GM12878 (cell line): Measurements from ENCODE around the gene RGS11. TPM values are rescaled to one million over a fixed set of nuclear protein-coding genes. Genes with fewer than 3 reads are reported as not detected.

Experiments used
- ATAC-seq: fragments of 200-7000 bp; cut with Tn5 transposase; 3 replicates; pipeline ENCODE4 v1.9.1; 2020; ENCODE audit warnings: mild to moderate bottlenecking, moderate library complexity
- BruUV-seq: library from RNA; stranded (reverse); fragments of 400-500 nt; replicated peaks from 2 replicates; lab custom pipeline; 2021; lab: Mats Ljungman, UMichigan
- CTCF ChIA-PET: fragments of 300-600 bp; sonication (Branson Sonifier 250); formaldehyde crosslinking; extraction: SDS; loops from one replicate; lab custom pipeline; 2021; ENCODE audit warnings: inconsistent platforms; lab: Yijun Ruan, JAX
- POLR2A ChIA-PET: fragments of 350-600 bp; formaldehyde crosslinking; extraction: SDS; loops from one replicate; lab custom pipeline; 2021; ENCODE audit warnings: inconsistent platforms; lab: Charles Lee
- RAD21 ChIA-PET: fragments of 300-600 bp; sonication (Branson Sonifier 250); formaldehyde crosslinking; loops from one replicate; lab custom pipeline; 2023; ENCODE audit warnings: antibody characterized with exemption; ENCODE audit not compliant: unreplicated experiment; lab: Charles Lee
- SMC1A ChIA-PET: fragments of 300-600 bp; sonication (Branson Sonifier 250); formaldehyde crosslinking; loops from one replicate; lab custom pipeline; 2023; ENCODE audit not compliant: unreplicated experiment, uncharacterized antibody; lab: Charles Lee
- DNase-seq: peaks from one replicate; pipeline ENCODE4 v3.0.0-alpha.2; 2011; ENCODE audit warnings: low read depth, low spot score
- FAIRE-seq: peaks from 3 replicates; lab custom pipeline; 2011; peaks lifted over from hg19 to GRCh38; lab: Jason Lieb, UNC
- H2AFZ ChIP-seq: 2 replicates; pipeline ENCODE4 v1.6.0; 2011; ENCODE audit warnings: low read depth, low read length, control low read depth; ENCODE audit not compliant: control insufficient read depth
- H3K27ac ChIP-seq: 2 replicates; pipeline ENCODE4 v1.5.1; 2011; ENCODE audit warnings: control low read depth; ENCODE audit not compliant: control insufficient read depth, insufficient read depth
- H3K27me3 ChIP-seq, 2 experiments: replicated peaks in 1 of 2; 2 replicates each; pipeline versions ENCODE4 v1.6.0 to v1.6.1; 2011; ENCODE audit warnings: low read length in 1 of 2; ENCODE audit not compliant: control insufficient read depth in 2 of 2, insufficient read depth in 2 of 2
- H3K36me3 ChIP-seq, 2 experiments: 2 replicates each; pipeline ENCODE4 v1.5.1; 2011; ENCODE audit warnings: low read length in 1 of 2; ENCODE audit not compliant: control insufficient read depth in 2 of 2, insufficient read depth in 2 of 2
- H3K4me1 ChIP-seq: 2 replicates; pipeline ENCODE4 v1.6.1; 2011; ENCODE audit warnings: mild to moderate bottlenecking, low read length, moderate library complexity, mixed read lengths; ENCODE audit not compliant: control insufficient read depth, insufficient read depth
- H3K4me2 ChIP-seq: 2 replicates; pipeline ENCODE4 v1.6.0; 2011; ENCODE audit warnings: control low read depth; ENCODE audit not compliant: control insufficient read depth, insufficient read depth
- H3K4me3 ChIP-seq: fragments of 200-600 bp; sonication (generic); 2 replicates; pipeline ENCODE4 v1.5.1; 2016
- H3K79me2 ChIP-seq: 2 replicates; pipeline ENCODE4 v1.6.0; 2011; ENCODE audit warnings: low read length; ENCODE audit not compliant: control insufficient read depth, insufficient read depth
- H3K9ac ChIP-seq: 2 replicates; pipeline ENCODE4 v1.8.0; 2011; ENCODE audit warnings: low read length, control low read depth, mixed read lengths; ENCODE audit not compliant: control insufficient read depth, insufficient read depth
- H3K9me3 ChIP-seq: replicated peaks from 3 replicates; pipeline ENCODE4 v1.5.1; 2011; ENCODE audit warnings: mild to moderate bottlenecking, low read length; ENCODE audit not compliant: control insufficient read depth, insufficient read depth
- H4K20me1 ChIP-seq: 2 replicates; pipeline ENCODE4 v1.6.0; 2011; ENCODE audit not compliant: control insufficient read depth, insufficient read depth
- CHD1 ChIP-seq: IDR thresholded peaks from 2 replicates; pipeline ENCODE4 v1.6.1; 2012; ENCODE audit warnings: low read depth, low read length, improper control_type of control experiment
- HDAC6 ChIP-seq: fragments of 200-600 bp; sonication (generic); IDR thresholded peaks from one replicate; pipeline ENCODE4 v1.8.0; 2017; ENCODE audit warnings: antibody characterized with exemption; ENCODE audit not compliant: unreplicated experiment
- HSF1 ChIP-seq: fragments of 150-350 bp; IDR thresholded peaks from 2 replicates; pipeline ENCODE4 v1.6.1; 2014; ENCODE audit warnings: mild to moderate bottlenecking, low read depth, low read length
- MEF2A ChIP-seq: IDR thresholded peaks from 2 replicates; pipeline ENCODE4 v1.6.1; 2011; ENCODE audit warnings: low read depth, mild to moderate bottlenecking, low read length, moderate library complexity; ENCODE audit not compliant: insufficient read depth
- NFYB ChIP-seq: IDR thresholded peaks from 2 replicates; pipeline ENCODE4 v1.6.1; 2011; ENCODE audit warnings: low read depth, mild to moderate bottlenecking, low read length, improper control_type of control experiment, moderate library complexity; ENCODE audit not compliant: insufficient read depth
- NR2C1 ChIP-seq: fragments of 450-650 bp; IDR thresholded peaks from 2 replicates; pipeline ENCODE4 v1.6.1; 2017; ENCODE audit warnings: antibody characterized with exemption, mild to moderate bottlenecking, moderate library complexity
- NRF1 ChIP-seq: conservative IDR thresholded peaks from 2 replicates; pipeline ENCODE4 v1.6.1; 2011; ENCODE audit warnings: mild to moderate bottlenecking, low read depth, low read length, improper control_type of control experiment
- RCOR1 ChIP-seq: conservative IDR thresholded peaks from 2 replicates; pipeline ENCODE4 v1.6.1; 2012; ENCODE audit warnings: low read depth, low read length, improper control_type of control experiment
- SMARCA5 ChIP-seq: fragments of 450-650 bp; IDR thresholded peaks from 2 replicates; pipeline ENCODE4 v1.6.1; 2017; ENCODE audit warnings: mild to moderate bottlenecking
- TARDBP ChIP-seq: IDR thresholded peaks from 2 replicates; pipeline ENCODE4 v1.6.1; 2016; ENCODE audit warnings: borderline replicate concordance
- TCF3 ChIP-seq: IDR thresholded peaks from 2 replicates; pipeline ENCODE4 v1.6.1; 2012; ENCODE audit warnings: low read depth, mild to moderate bottlenecking, low read length, borderline replicate concordance; ENCODE audit not compliant: insufficient read depth
- WGBS: methylation state at CpG from one replicate; pipeline ENCODE4 v1.1.6; 2016; ENCODE audit warnings: low lambda C conversion rate; ENCODE audit not compliant: insufficient replicate concordance, insufficient coverage; ENCODE audit errors: missing lambda C conversion rate; 5-methylcytosine and 5-hydroxymethylcytosine counted together
- in situ Hi-C: fragments of 300-500 bp; cut with MboI; formaldehyde crosslinking; loops from 9 replicates; pipeline ENCODE4 v1.14.3; 2018; ENCODE audit warnings: mixed read lengths
- intact Hi-C: fragments of 100-400 bp; cut with micrococcal nuclease; formaldehyde crosslinking; loops from one replicate; pipeline ENCODE4 v1.14.2; 2022; ENCODE audit not compliant: unreplicated experiment
- polyA plus RNA-seq, 11 experiments: library from polyadenylated mRNA; depleted of rRNA in 4 of 11; unstranded in 6 of 11; stranded (reverse) in 5 of 11; fragments of >200 nt; fragmentation: Nextera tagmentation in 4 of 11; fragmentation: Illumina TruSeq in 1 of 11; extraction: Ambion mirVana in 4 of 11; extraction: Trizol in 1 of 11; gene quantifications; 1 replicate in 1 of 11; 2 replicates in 10 of 11; pipeline versions ENCODE4 v1.2.1 to v1.2.3, GENCODE V29; 2011 to 2016; ENCODE audit warnings: inconsistent platforms in 2 of 11, missing spikeins in 2 of 11, low read depth in 1 of 11
- total RNA-seq, 4 experiments: library from RNA; depleted of rRNA in 3 of 4; stranded (reverse); fragments of >200 nt in 3 of 4; fragmentation: Illumina TruSeq in 1 of 4; extraction: Trizol in 1 of 4; gene quantifications; 2 replicates each; pipeline versions ENCODE4 v1.2.1 to v1.2.3, GENCODE V29; 2013 to 2021
- TF ChIP-seq, protein P1 (sequence below): IDR thresholded peaks from 2 replicates; pipeline ENCODE4 v1.6.1; 2012; ENCODE audit warnings: low read length, inconsistent platforms

Gene RGS11
- total and polyA plus RNA-seq, 10 of the 15 experiments (the other 5 are each of a cell fraction or from before 2014, with no cell fraction given): 0.04 TPM; not detected in 9

- BruUV-seq: no TSS peak
- Histone ChIP-seq H3K4me3 (no peak overlapping the region), H3K79me2 (no peaks in the 10 kb centered on the region), H3K9me3 (no peaks in the 10 kb centered on the region), H3K9ac (no peak overlapping the region), H2AFZ (no peak overlapping the region), H3K36me3 (peaks cover 0 to 13% of the 10 kb centered on the region in 2 experiments; a peak in 2 of 4 replicates), H3K27ac (no peak overlapping the region), H4K20me1 (no peaks in the 10 kb centered on the region), H3K4me1 (no peaks in the 10 kb centered on the region), H3K27me3 (no peaks in the 10 kb centered on the region; a peak in 1 of 4 replicates), H3K4me2 (no peak overlapping the region)
- CTCF ChIA-PET: no interaction called here
- no peak for TF ChIP-seq NFYB
- TF ChIP-seq NRF1: no peak
- TF ChIP-seq HDAC6: no peak
- 87% methylated on average over 22 of the region's 22 CpGs for WGBS
- no peak for FAIRE-seq
- ATAC-seq: no peak
- DNase-seq: no peak
- POLR2A ChIA-PET: no interaction called here
- in situ Hi-C loops (no loop called here), intact Hi-C loops (no loop called here)
- RAD21 ChIA-PET: interaction anchor here (1.0 kb wide), 1 partner anchor 63 kb away, joined by 3 read pairs; no protein-coding TSS in a partner anchor
- SMC1A ChIA-PET: no interaction called here
These were observed 10.9 kb upstream of the RGS11 start for GRCh38 chr16:286491-287297.

GRCh38 chr16:285146-286055, 9.7 kb upstream of the RGS11 start:
- Histone ChIP-seq H3K79me2 (no peaks in the 10 kb centered on the region), H2AFZ (no peak overlapping the region), H3K9me3 (no peaks in the 10 kb centered on the region), H3K4me2 (no peak overlapping the region), H3K27ac (no peak overlapping the region), H3K4me3 (no peak overlapping the region), H4K20me1 (no peaks in the 10 kb centered on the region), H3K9ac (no peak overlapping the region), H3K27me3 (no peaks in the 10 kb centered on the region; a peak in 1 of 4 replicates), H3K36me3 (peaks cover 0 to 7% of the 10 kb centered on the region in 2 experiments; a peak in 2 of 4 replicates), H3K4me1 (no peaks in the 10 kb centered on the region)
- in situ Hi-C loops (no loop called here), intact Hi-C loops (no loop called here)
- POLR2A ChIA-PET: no interaction called here
- FAIRE-seq (no peak), ATAC-seq (peak; percentile 79), DNase-seq (no peak)
- BruUV-seq: no TSS peak
- RAD21 ChIA-PET: interaction anchor here (1.1 kb wide), 1 partner anchor 32 kb away, joined by 4 read pairs; no protein-coding TSS in a partner anchor
- 58% methylated on average over 30 of the region's 48 CpGs for WGBS
- SMC1A ChIA-PET: no interaction called here
- CTCF ChIA-PET: no interaction called here
- no peak for TF ChIP-seq NR2C1
- TF ChIP-seq RCOR1: no peak
- no peak for TF ChIP-seq HSF1
- TF ChIP-seq MEF2A: no peak
- TF ChIP-seq TCF3: no peak
- TF ChIP-seq HDAC6: no peak
- no peak for TF ChIP-seq SMARCA5
- TF ChIP-seq TARDBP: no peak
- no peak for TF ChIP-seq CHD1
- TF ChIP-seq, protein P1, sequence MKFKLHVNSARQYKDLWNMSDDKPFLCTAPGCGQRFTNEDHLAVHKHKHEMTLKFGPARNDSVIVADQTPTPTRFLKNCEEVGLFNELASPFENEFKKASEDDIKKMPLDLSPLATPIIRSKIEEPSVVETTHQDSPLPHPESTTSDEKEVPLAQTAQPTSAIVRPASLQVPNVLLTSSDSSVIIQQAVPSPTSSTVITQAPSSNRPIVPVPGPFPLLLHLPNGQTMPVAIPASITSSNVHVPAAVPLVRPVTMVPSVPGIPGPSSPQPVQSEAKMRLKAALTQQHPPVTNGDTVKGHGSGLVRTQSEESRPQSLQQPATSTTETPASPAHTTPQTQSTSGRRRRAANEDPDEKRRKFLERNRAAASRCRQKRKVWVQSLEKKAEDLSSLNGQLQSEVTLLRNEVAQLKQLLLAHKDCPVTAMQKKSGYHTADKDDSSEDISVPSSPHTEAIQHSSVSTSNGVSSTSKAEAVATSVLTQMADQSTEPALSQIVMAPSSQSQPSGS: no peak
